ENCODE data around the gene NUTM2A. TPM values are rescaled to one million over a fixed set of nuclear protein-coding genes. Genes with fewer than 3 reads are reported as not detected.
A peak's percentile ranks its signal among the peaks of the same experiment; 100 is the strongest.
"Not testable (repeated sequence)": the region's sequence is repeated elsewhere in the genome, so short reads cannot be mapped to it uniquely, and the experiment has no call there.

Gene NUTM2A
- 1 to 10 TPM in 1 of 2 donors, under 1 TPM in 1; 0.89 to 1.5 TPM for polyA plus RNA-seq

DNA sequence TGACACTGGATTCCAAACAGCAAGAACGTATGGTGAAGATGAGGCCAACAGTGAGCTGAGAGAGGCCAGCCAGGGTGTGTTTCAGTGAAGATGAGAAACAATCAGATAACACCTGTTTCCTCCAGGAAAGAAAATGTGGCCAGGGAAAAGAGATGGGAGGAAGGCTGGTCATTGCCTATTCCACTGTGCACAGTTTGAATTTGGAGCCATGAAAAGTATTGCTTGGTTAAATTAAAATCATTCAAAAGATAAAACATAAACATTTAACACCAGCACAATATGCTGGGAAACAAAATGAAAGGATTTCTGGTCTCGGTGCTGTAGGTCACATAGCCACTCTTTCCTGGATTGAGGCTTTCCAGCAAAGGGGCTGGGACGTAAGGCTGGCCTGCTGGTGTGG is at the start of gene NUTM2A:
Gene NUTM2A (plus strand): TSS at position 301 of the 400 bp plus-strand sequence. CDS start 383 bp downstream, outside the sequence.
- H3K27ac ChIP-seq (ENCODE audit: low read depth in 2 of 2, low read length in 1 of 2); H3K4me1 ChIP-seq (ENCODE audit: control insufficient read depth in 2 of 2, insufficient read depth in 2 of 2, low read length in 1 of 2); H3K4me3 ChIP-seq (ENCODE audit: low read depth in 1 of 2, low read length in 2 of 2); H3K27me3 ChIP-seq (ENCODE audit: control insufficient read depth in 1 of 2, insufficient read depth in 2 of 2, low read length in 2 of 2); H3K36me3 ChIP-seq (ENCODE audit: control insufficient read depth in 2 of 2, insufficient read depth in 2 of 2, low read length in 1 of 2); H3K9me3 ChIP-seq (ENCODE audit: control insufficient read depth in 2 of 2, insufficient read depth in 1 of 2, low read depth in 1 of 2, low read length in 1 of 2): not testable (repeated sequence)
- WGBS, 2 donors = no CpG with 5 or more reads among the region's 3 CpGs

DNA sequence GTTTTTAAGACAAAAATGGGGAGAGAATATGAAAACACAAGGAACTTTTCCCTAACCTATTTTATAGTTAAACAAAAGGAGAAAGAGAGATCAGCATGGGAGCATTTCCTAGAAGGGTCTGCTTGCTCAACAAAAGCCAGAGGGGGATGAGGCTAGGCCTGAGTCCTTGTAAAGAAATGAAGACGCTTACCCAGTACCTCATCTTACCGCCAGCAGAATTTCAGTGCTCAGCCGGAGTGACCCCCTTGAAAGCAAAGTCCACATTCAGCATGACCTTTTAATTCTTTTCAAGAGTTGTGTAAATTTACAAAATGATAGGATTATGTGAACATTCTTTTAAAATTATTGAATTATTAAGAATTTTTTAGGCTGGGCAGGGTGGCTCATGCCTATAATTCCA is 47.7 kb upstream of the NUTM2A start:
- H3K4me3 ChIP-seq (ENCODE audit: low read depth in 1 of 2, low read length in 2 of 2); H3K36me3 ChIP-seq (ENCODE audit: control insufficient read depth in 2 of 2, insufficient read depth in 2 of 2, low read length in 1 of 2); H3K27me3 ChIP-seq (ENCODE audit: control insufficient read depth in 1 of 2, insufficient read depth in 2 of 2, low read length in 2 of 2); H3K27ac ChIP-seq (ENCODE audit: low read depth in 2 of 2, low read length in 1 of 2); H3K4me1 ChIP-seq (ENCODE audit: control insufficient read depth in 2 of 2, insufficient read depth in 2 of 2, low read length in 1 of 2); H3K9me3 ChIP-seq (ENCODE audit: control insufficient read depth in 2 of 2, insufficient read depth in 1 of 2, low read depth in 1 of 2, low read length in 1 of 2): not testable (repeated sequence)
- 89 to 100% methylated on average over 1 to 2 of the region's 3 CpGs for WGBS, 2 donors

- not testable (repeated sequence) for H3K27me3 ChIP-seq (ENCODE audit: control insufficient read depth in 1 of 2, insufficient read depth in 2 of 2, low read length in 2 of 2); H3K9me3 ChIP-seq (ENCODE audit: control insufficient read depth in 2 of 2, insufficient read depth in 1 of 2, low read depth in 1 of 2, low read length in 1 of 2); H3K27ac ChIP-seq (ENCODE audit: low read depth in 2 of 2, low read length in 1 of 2); H3K36me3 ChIP-seq (ENCODE audit: control insufficient read depth in 2 of 2, insufficient read depth in 2 of 2, low read length in 1 of 2); H3K4me1 ChIP-seq (ENCODE audit: control insufficient read depth in 2 of 2, insufficient read depth in 2 of 2, low read length in 1 of 2); H3K4me3 ChIP-seq (ENCODE audit: low read depth in 1 of 2, low read length in 2 of 2)
- WGBS, 2 donors = 86 to 94% methylated on average over 6 of the region's 6 CpGs
These were observed 40.8 kb upstream of the NUTM2A start for GRCh38 chr10:87184421-87184820.

GRCh38 chr10:87186016-87186415 is 39.2 kb upstream of the NUTM2A start:
- H3K36me3 ChIP-seq (ENCODE audit: control insufficient read depth in 2 of 2, insufficient read depth in 2 of 2, low read length in 1 of 2) = not testable (repeated sequence)

DNA sequence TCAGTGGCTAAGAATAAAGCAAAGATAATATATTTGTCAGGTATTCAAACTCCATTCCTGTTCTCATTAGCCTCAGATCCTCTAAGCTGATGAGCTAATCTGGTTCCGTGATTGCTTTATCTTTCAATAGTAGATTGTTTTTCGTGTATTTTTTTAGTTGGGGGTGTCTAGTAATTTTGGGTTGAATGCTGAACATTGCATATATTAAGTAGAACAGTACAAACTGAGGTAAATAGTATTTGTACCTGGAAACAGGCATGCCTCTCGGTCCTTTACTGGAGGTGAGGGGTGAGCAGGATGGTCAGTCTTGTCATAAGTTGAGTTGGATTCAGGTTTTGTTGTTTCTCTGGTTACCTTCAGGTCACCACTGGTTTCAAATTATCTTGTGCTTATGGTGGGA is 37.7 kb upstream of the NUTM2A start:
- not testable (repeated sequence) for H3K27ac ChIP-seq (ENCODE audit: low read depth in 2 of 2, low read length in 1 of 2); H3K9me3 ChIP-seq (ENCODE audit: control insufficient read depth in 2 of 2, insufficient read depth in 1 of 2, low read depth in 1 of 2, low read length in 1 of 2)
- WGBS, 2 donors = 98% methylated on average over 3 of the region's 3 CpGs

More at GRCh38 chr10:87186016-87186415, 39.2 kb upstream of the NUTM2A start:
- 94 to 97% methylated on average over 2 to 3 of the region's 4 CpGs for WGBS, 2 donors
- not testable (repeated sequence) for H3K27me3 ChIP-seq (ENCODE audit: control insufficient read depth in 1 of 2, insufficient read depth in 2 of 2, low read length in 2 of 2); H3K9me3 ChIP-seq (ENCODE audit: control insufficient read depth in 2 of 2, insufficient read depth in 1 of 2, low read depth in 1 of 2, low read length in 1 of 2); H3K27ac ChIP-seq (ENCODE audit: low read depth in 2 of 2, low read length in 1 of 2); H3K4me3 ChIP-seq (ENCODE audit: low read depth in 1 of 2, low read length in 2 of 2); H3K4me1 ChIP-seq (ENCODE audit: control insufficient read depth in 2 of 2, insufficient read depth in 2 of 2, low read length in 1 of 2)

DNA sequence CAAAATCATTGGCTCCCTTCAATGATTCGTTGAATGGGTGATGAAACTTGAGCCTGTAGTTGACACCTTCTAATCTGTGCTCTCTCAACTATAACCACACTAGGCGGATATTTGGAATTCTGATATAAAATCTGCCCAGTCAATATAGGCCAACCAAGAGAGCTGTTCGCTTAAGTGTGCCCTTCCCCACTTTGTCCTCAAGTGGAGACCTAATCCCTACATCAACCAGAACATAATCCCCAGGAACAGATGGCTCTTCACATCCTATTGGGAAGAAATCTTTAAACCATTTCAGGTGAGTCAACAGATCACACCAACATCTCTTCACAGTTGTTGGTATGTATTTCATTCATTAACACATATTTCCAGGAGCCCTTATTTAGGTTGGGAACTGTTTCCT is 33.4 kb upstream of the NUTM2A start:
- H3K4me3 ChIP-seq (ENCODE audit: low read depth in 1 of 2, low read length in 2 of 2); H3K27ac ChIP-seq (ENCODE audit: low read depth in 2 of 2, low read length in 1 of 2); H3K27me3 ChIP-seq (ENCODE audit: control insufficient read depth in 1 of 2, insufficient read depth in 2 of 2, low read length in 2 of 2); H3K4me1 ChIP-seq (ENCODE audit: control insufficient read depth in 2 of 2, insufficient read depth in 2 of 2, low read length in 1 of 2); H3K9me3 ChIP-seq (ENCODE audit: control insufficient read depth in 2 of 2, insufficient read depth in 1 of 2, low read depth in 1 of 2, low read length in 1 of 2); H3K36me3 ChIP-seq (ENCODE audit: control insufficient read depth in 2 of 2, insufficient read depth in 2 of 2, low read length in 1 of 2): not testable (repeated sequence)
- WGBS, 2 donors = 94% methylated on average over 3 of the region's 3 CpGs

More for the DNA sequence above, 37.7 kb upstream of the NUTM2A start:
- not testable (repeated sequence) for H3K4me3 ChIP-seq (ENCODE audit: low read depth in 1 of 2, low read length in 2 of 2); H3K27me3 ChIP-seq (ENCODE audit: control insufficient read depth in 1 of 2, insufficient read depth in 2 of 2, low read length in 2 of 2); H3K4me1 ChIP-seq (ENCODE audit: control insufficient read depth in 2 of 2, insufficient read depth in 2 of 2, low read length in 1 of 2); H3K36me3 ChIP-seq (ENCODE audit: control insufficient read depth in 2 of 2, insufficient read depth in 2 of 2, low read length in 1 of 2)

DNA sequence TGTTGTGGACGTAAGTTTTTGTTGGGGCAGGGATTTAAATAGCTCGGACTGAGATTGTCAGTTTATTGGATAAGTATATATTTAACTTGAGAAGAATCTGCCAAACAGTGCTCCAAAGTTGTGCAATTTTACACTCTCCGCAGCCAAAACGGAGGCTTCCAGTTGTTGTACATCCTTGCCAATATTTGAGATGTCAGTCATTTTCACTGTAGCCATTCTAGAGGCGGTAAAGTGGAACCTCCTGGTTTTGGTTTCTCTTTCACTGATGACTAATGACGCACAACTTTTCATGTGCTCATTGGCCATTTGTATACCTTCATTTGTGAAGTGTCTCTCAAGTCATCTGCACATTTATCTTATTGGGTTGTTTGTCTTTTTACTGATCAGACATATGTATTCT is 24.3 kb upstream of the NUTM2A start:
- WGBS, 2 donors = 35 to 37% methylated on average over 6 of the region's 6 CpGs
- not testable (repeated sequence) for H3K27me3 ChIP-seq (ENCODE audit: control insufficient read depth in 1 of 2, insufficient read depth in 2 of 2, low read length in 2 of 2); H3K4me1 ChIP-seq (ENCODE audit: control insufficient read depth in 2 of 2, insufficient read depth in 2 of 2, low read length in 1 of 2); H3K9me3 ChIP-seq (ENCODE audit: control insufficient read depth in 2 of 2, insufficient read depth in 1 of 2, low read depth in 1 of 2, low read length in 1 of 2); H3K36me3 ChIP-seq (ENCODE audit: control insufficient read depth in 2 of 2, insufficient read depth in 2 of 2, low read length in 1 of 2)
- H3K27ac ChIP-seq (ENCODE audit: low read depth in 2 of 2, low read length in 1 of 2) = peak overlapping the region in 1 of 2 donors; percentile 39
- peak overlapping the region in 1 of 2 donors; percentile 15 for H3K4me3 ChIP-seq (ENCODE audit: low read depth in 1 of 2, low read length in 2 of 2)

DNA sequence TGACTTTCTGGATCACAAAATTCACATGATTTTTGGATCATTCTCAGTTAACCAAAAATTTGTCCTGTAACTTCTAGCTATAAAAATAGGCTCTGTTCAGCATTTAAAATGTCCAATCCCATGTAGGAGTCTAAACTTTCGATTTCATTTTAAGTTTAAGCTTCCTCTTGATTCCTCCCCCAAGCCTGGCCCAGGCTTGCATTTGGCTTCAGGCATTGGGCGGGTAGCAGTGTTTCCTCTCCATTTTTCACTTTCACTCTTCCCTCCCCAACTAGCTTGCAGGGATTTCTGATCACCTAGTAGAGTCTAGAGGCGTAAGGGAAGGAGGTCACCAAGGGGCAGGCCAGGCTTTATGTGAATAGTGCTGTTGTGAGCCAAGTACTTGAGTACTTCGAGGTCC is 20.4 kb upstream of the NUTM2A start:
- H3K27me3 ChIP-seq (ENCODE audit: control insufficient read depth in 1 of 2, insufficient read depth in 2 of 2, low read length in 2 of 2); H3K27ac ChIP-seq (ENCODE audit: low read depth in 2 of 2, low read length in 1 of 2); H3K4me3 ChIP-seq (ENCODE audit: low read depth in 1 of 2, low read length in 2 of 2); H3K9me3 ChIP-seq (ENCODE audit: control insufficient read depth in 2 of 2, insufficient read depth in 1 of 2, low read depth in 1 of 2, low read length in 1 of 2); H3K36me3 ChIP-seq (ENCODE audit: control insufficient read depth in 2 of 2, insufficient read depth in 2 of 2, low read length in 1 of 2); H3K4me1 ChIP-seq (ENCODE audit: control insufficient read depth in 2 of 2, insufficient read depth in 2 of 2, low read length in 1 of 2): not testable (repeated sequence)
- WGBS, 2 donors = 24 to 30% methylated on average over 2 of the region's 4 CpGs

DNA sequence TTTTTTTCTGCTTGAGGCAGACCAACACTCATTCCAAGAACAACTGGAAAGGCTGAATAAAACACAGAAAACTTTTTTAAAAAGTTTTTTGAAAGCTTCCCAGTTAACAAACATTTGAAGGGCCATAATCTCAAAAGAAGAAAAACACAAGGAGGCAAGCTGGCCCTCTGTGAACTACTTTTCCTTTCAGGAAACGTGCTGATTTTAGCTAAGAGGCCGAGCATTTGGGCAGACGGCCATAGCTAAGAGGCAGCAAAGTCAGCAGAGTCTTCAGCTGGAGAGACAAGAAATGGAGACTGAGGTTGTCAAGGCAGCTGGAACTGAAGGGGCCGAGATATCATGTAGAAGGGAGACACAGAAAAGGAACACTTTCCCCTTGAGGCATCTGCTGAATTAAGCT is 18.3 kb upstream of the NUTM2A start:
- not testable (repeated sequence) for H3K27ac ChIP-seq (ENCODE audit: low read depth in 2 of 2, low read length in 1 of 2); H3K9me3 ChIP-seq (ENCODE audit: control insufficient read depth in 2 of 2, insufficient read depth in 1 of 2, low read depth in 1 of 2, low read length in 1 of 2)
- WGBS, 2 donors = 77 to 78% methylated on average over 4 of the region's 4 CpGs

DNA sequence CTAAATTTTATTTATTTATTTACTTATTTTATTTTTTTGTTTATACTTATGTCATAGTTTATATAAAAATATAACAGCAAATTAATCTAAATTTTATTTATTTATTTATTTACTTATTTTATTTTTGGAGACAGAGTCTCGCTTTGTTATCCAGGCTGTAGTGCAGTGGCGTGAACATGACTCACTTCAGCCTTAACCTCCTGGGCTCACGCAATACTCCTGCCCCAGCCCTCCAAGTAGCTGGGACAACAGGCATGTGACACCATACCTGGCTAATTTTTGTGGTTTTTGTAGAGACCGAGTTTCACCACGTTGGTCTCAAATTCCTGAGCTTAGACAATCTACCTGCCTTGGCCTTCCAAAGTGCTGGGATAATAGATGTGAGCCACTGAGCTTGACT is 14.9 kb upstream of the NUTM2A start:
- H3K27ac ChIP-seq (ENCODE audit: low read depth in 2 of 2, low read length in 1 of 2); H3K4me1 ChIP-seq (ENCODE audit: control insufficient read depth in 2 of 2, insufficient read depth in 2 of 2, low read length in 1 of 2); H3K36me3 ChIP-seq (ENCODE audit: control insufficient read depth in 2 of 2, insufficient read depth in 2 of 2, low read length in 1 of 2); H3K27me3 ChIP-seq (ENCODE audit: control insufficient read depth in 1 of 2, insufficient read depth in 2 of 2, low read length in 2 of 2); H3K4me3 ChIP-seq (ENCODE audit: low read depth in 1 of 2, low read length in 2 of 2); H3K9me3 ChIP-seq (ENCODE audit: control insufficient read depth in 2 of 2, insufficient read depth in 1 of 2, low read depth in 1 of 2, low read length in 1 of 2): not testable (repeated sequence)
- 93 to 96% methylated on average over 5 of the region's 5 CpGs for WGBS, 2 donors

More for the DNA sequence above, 18.3 kb upstream of the NUTM2A start:
- H3K36me3 ChIP-seq (ENCODE audit: control insufficient read depth in 2 of 2, insufficient read depth in 2 of 2, low read length in 1 of 2); H3K4me3 ChIP-seq (ENCODE audit: low read depth in 1 of 2, low read length in 2 of 2); H3K4me1 ChIP-seq (ENCODE audit: control insufficient read depth in 2 of 2, insufficient read depth in 2 of 2, low read length in 1 of 2); H3K27me3 ChIP-seq (ENCODE audit: control insufficient read depth in 1 of 2, insufficient read depth in 2 of 2, low read length in 2 of 2): not testable (repeated sequence)
